ENCODE results near the gene XCL2. TPM values are rescaled to one million over a fixed set of nuclear protein-coding genes. Genes with fewer than 3 reads are reported as not detected.
A peak's percentile ranks its signal among the peaks of the same experiment; 100 is the strongest.

Gene XCL2
- total and polyA plus RNA-seq, 2 of the 8 experiments (the other 6 are each of a cell fraction or from before 2014, with no cell fraction given), result not detected

DNA sequence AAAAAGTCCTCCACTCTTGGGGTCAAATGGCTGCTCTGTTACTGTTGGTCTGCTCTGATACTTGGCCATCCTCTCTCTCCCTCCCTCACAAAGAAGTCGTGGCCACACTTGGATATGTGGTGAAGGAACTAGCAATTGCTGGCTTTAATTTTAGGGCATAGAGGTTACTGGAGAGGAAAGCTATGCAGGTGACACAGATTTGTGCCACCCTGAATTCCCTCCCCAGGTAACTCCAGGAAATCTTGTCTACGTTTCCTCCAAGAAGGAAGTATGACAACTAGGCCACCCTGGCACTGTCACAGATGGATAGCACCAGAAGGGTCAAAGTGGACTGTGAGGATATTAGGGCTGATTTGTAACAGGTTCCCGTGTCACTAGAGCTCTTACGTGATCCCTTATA, 36.0 kb downstream of the XCL2 start:
- POLR2A ChIA-PET (ENCODE audit: partially characterized antibody), result no interaction called here
- H3K4me1 ChIP-seq (replicated peaks in 1 of 4; ENCODE audit: control insufficient read depth in 3 of 4, insufficient read depth in 4 of 4, low read length in 3 of 4), result no peaks in the 10 kb centered on the region
- DNase-seq (ENCODE audit: low read depth in 1 of 2, low spot score in 2 of 2), result no peak
- H2BK15ac ChIP-seq (ENCODE audit: low read length), result no peak overlapping the region
- CTCF ChIA-PET (ENCODE audit: partially characterized antibody), result interaction anchor here (0.6 to 1.3 kb wide), 3 partner anchors 10 to 165 kb away, joined by 3 to 5 read pairs (median 5); no protein-coding TSS in a partner anchor
- H3K9me3 ChIP-seq (ENCODE audit: insufficient read depth in 2 of 2, low read depth in 1 of 2, low read length in 1 of 2), result no peaks in the 10 kb centered on the region
- no peak overlapping the region for H4K91ac ChIP-seq (replicated peaks; ENCODE audit: insufficient read length, low read length)
- no peak overlapping the region for H3K27ac ChIP-seq (ENCODE audit: low read depth, low read length)
- H2AK5ac ChIP-seq (ENCODE audit: low read depth, low read length), result no peak overlapping the region
- H3K14ac ChIP-seq (ENCODE audit: insufficient read length), result no peak overlapping the region
- H3K23me2 ChIP-seq (ENCODE audit: low read depth, low read length), result no peaks in the 10 kb centered on the region
- H3K79me2 ChIP-seq (ENCODE audit: control insufficient read depth in 1 of 2, insufficient read depth in 2 of 2, low read length in 2 of 2), result no peaks in the 10 kb centered on the region
- H4K5ac ChIP-seq (ENCODE audit: insufficient read length, low read depth, low read length), result no peak overlapping the region
- no peak overlapping the region for H3K4me2 ChIP-seq (ENCODE audit: insufficient read depth in 1 of 2, low read depth in 2 of 2, low read length in 2 of 2)
- H4K8ac ChIP-seq (ENCODE audit: extremely low read depth, insufficient read depth, low read length), result no peak overlapping the region
- H2AFZ ChIP-seq (ENCODE audit: low read length), result peak overlapping the region; percentile 29; the same call in 1 of the 2 replicates
- no peak overlapping the region for H2BK5ac ChIP-seq (ENCODE audit: low read depth, low read length)
- H2BK20ac ChIP-seq (ENCODE audit: low read length), result no peak overlapping the region
- H2BK120ac ChIP-seq (replicated peaks; ENCODE audit: low read depth, low read length), result no peak overlapping the region
- H3K36me3 ChIP-seq (ENCODE audit: control insufficient read depth in 2 of 4, insufficient read depth in 4 of 4, low read length in 3 of 4), result no peaks in the 10 kb centered on the region
- no peak overlapping the region for H3K4me3 ChIP-seq (ENCODE audit: extremely low read depth in 1 of 4, insufficient read depth in 2 of 4, low read depth in 3 of 4, low read length in 4 of 4)
- H3K18ac ChIP-seq (ENCODE audit: extremely low read depth, low read length), result no peak overlapping the region
- H3K9ac ChIP-seq (replicated peaks in 1 of 4; ENCODE audit: extremely low read depth in 1 of 4, low read depth in 3 of 4, low read length in 3 of 4), result no peak overlapping the region
- no peaks in the 10 kb centered on the region for H4K20me1 ChIP-seq (replicated peaks in 1 of 2; ENCODE audit: control insufficient read depth in 1 of 2, insufficient read depth in 2 of 2, low read length in 2 of 2)
- no peak for FAIRE-seq
- H3K56ac ChIP-seq (replicated peaks; ENCODE audit: insufficient read length, low read depth, low read length), result no peak overlapping the region
- 92% methylated on average over 4 of the region's 4 CpGs; no CpG with 5 or more reads in 1 of the 2 experiments for WGBS, 2 experiments (ENCODE audit: extremely low coverage in 1 of 2, insufficient coverage in 1 of 2, insufficient read length in 1 of 2, insufficient replicate concordance in 2 of 2, low coverage in 1 of 2, low lambda C conversion rate in 2 of 2, missing lambda C conversion rate in 1 of 2)
- H3K27me3 ChIP-seq (replicated peaks in 1 of 4; ENCODE audit: control insufficient read depth in 3 of 4, extremely low read depth in 1 of 4, insufficient read depth in 3 of 4, low read length in 3 of 4), result no peaks in the 10 kb centered on the region
- no peak overlapping the region for H3K4ac ChIP-seq (replicated peaks; ENCODE audit: insufficient read length, low read depth, low read length)
- H3K23ac ChIP-seq (ENCODE audit: insufficient read length), result no peak overlapping the region
- TF ChIP-seq, protein P1, sequence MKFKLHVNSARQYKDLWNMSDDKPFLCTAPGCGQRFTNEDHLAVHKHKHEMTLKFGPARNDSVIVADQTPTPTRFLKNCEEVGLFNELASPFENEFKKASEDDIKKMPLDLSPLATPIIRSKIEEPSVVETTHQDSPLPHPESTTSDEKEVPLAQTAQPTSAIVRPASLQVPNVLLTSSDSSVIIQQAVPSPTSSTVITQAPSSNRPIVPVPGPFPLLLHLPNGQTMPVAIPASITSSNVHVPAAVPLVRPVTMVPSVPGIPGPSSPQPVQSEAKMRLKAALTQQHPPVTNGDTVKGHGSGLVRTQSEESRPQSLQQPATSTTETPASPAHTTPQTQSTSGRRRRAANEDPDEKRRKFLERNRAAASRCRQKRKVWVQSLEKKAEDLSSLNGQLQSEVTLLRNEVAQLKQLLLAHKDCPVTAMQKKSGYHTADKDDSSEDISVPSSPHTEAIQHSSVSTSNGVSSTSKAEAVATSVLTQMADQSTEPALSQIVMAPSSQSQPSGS (IDR thresholded peaks at IDR 0.05; ENCODE audit: low read length), result no peak
- no peak for TF ChIP-seq SUZ12 (IDR thresholded peaks at IDR 0.05; ENCODE audit: low read length)
- no peak for TF ChIP-seq PHF8 (conservative IDR thresholded peaks at IDR 0.05; ENCODE audit: low read depth, low read length)
- H3K79me1 ChIP-seq (ENCODE audit: low read depth, low read length), result no peaks in the 10 kb centered on the region
- no peak overlapping the region for H2BK12ac ChIP-seq (ENCODE audit: low read depth, low read length)
